GM12891 (cell line): ENCODE measurements around the gene SATB2.

ENCODE experiments used
- DNase-seq: peaks from one replicate; pipeline ENCODE4 v3.0.0; 2011; ENCODE audit warnings: low spot score; ENCODE audit not compliant: insufficient read length
- FAIRE-seq: peaks from 2 replicates; lab custom pipeline; 2011; peaks lifted over from hg19 to GRCh38; lab: Jason Lieb, UNC
- PAX5 ChIP-seq: IDR thresholded peaks from 2 replicates; pipeline ENCODE4 v1.6.1; 2011; ENCODE audit warnings: low read length, moderate library complexity, mild to moderate bottlenecking; ENCODE audit not compliant: insufficient read depth, severe bottlenecking
- POLR2A ChIP-seq: IDR thresholded peaks from 2 replicates; pipeline ENCODE4 v1.6.1; 2011; ENCODE audit warnings: low read depth, low read length, control low read depth
- POLR2AphosphoS5 ChIP-seq: IDR thresholded peaks from 2 replicates; pipeline ENCODE4 v1.6.1; 2011; ENCODE audit warnings: low read depth, low read length, control low read depth
- POU2F2 ChIP-seq: IDR thresholded peaks from 2 replicates; pipeline ENCODE4 v1.6.1; 2011; ENCODE audit warnings: low read depth, mild to moderate bottlenecking, control low read depth, low read length, moderate library complexity
- SPI1 ChIP-seq: IDR thresholded peaks from 2 replicates; pipeline ENCODE4 v1.6.1; 2011; ENCODE audit warnings: low read depth, low read length, control low read depth
- TAF1 ChIP-seq: IDR thresholded peaks from 2 replicates; pipeline ENCODE4 v1.6.1; 2011; ENCODE audit warnings: low read depth, low read length, control low read depth

Gene SATB2

GRCh38 chr2:199460846-199461710 lies 3.3 kb upstream of the SATB2 start:
- FAIRE-seq (no peak), DNase-seq (no peak)
- no peak for TF ChIP-seq PAX5
- no peak for TF ChIP-seq POLR2A
- no peak for TF ChIP-seq SPI1
- no peak for TF ChIP-seq TAF1
- no peak for TF ChIP-seq POLR2AphosphoS5
- TF ChIP-seq POU2F2, result no peak

- FAIRE-seq (no peak), DNase-seq (no peak)
Observed at GRCh38 chr2:199460101-199460671, 2.4 kb upstream of the SATB2 start.

GRCh38 chr2:199459286-199460100 lies 1.8 kb upstream of the SATB2 start:
- TF ChIP-seq SPI1, result no peak
- no peak for TF ChIP-seq POLR2AphosphoS5
- TF ChIP-seq POLR2A, result no peak
- TF ChIP-seq PAX5, result no peak
- DNase-seq (peak; percentile 26), FAIRE-seq (no peak)

More at GRCh38 chr2:199460101-199460671, 2.4 kb upstream of the SATB2 start:
- no peak for TF ChIP-seq PAX5
- no peak for TF ChIP-seq SPI1
- TF ChIP-seq POLR2A, result no peak
- TF ChIP-seq TAF1, result no peak
- TF ChIP-seq POLR2AphosphoS5, result no peak
- TF ChIP-seq POU2F2, result no peak

GRCh38 chr2:199458806-199459285 lies 1.1 kb upstream of the SATB2 start:
- TF ChIP-seq PAX5 (no peak), SPI1 (no peak), TAF1 (no peak), POU2F2 (no peak)
- peak; percentile 29 for DNase-seq
- no peak for FAIRE-seq

GRCh38 chr2:199458009-199458805 lies 468 bp upstream of the SATB2 start:
- DNase-seq, result peak; percentile 37
- TF ChIP-seq POLR2AphosphoS5 (no peak), TAF1 (no peak), PAX5 (no peak), POU2F2 (no peak), SPI1 (no peak), POLR2A (no peak)
- no peak for FAIRE-seq

- no peak for TF ChIP-seq TAF1
- no peak for TF ChIP-seq POLR2AphosphoS5
- no peak for TF ChIP-seq POLR2A
- no peak for TF ChIP-seq POU2F2
- TF ChIP-seq SPI1, result no peak
- no peak for TF ChIP-seq PAX5
- DNase-seq, result no peak
- FAIRE-seq, result no peak
Observed at GRCh38 chr2:199456383-199457146, 1.2 kb downstream of the SATB2 start.

GRCh38 chr2:199455545-199456382 lies 2.0 kb downstream of the SATB2 start:
- TF ChIP-seq TAF1 (no peak), PAX5 (no peak), SPI1 (no peak), POLR2A (no peak), POLR2AphosphoS5 (no peak), POU2F2 (no peak)
- peak; percentile 5 for DNase-seq
- no peak for FAIRE-seq
